Measurements from ENCODE around the gene CPNE4. TPM values are rescaled to one million over a fixed set of nuclear protein-coding genes. Genes with fewer than 3 reads are reported as not detected.

CPNE4 gene
- total RNA-seq, 2 donors from 2014 or later = 1.7 to 2.5 TPM

- Mint-ChIP-seq H3K27me3 (ENCODE audit: insufficient read depth) (no peaks in the 10 kb centered on the region), H3K4me3 (no peak overlapping the region), H3K4me1 (peaks cover 22% of the 10 kb centered on the region), H3K27ac (peak overlapping the region; percentile 58), H3K36me3 (ENCODE audit: low read depth) (no peaks in the 10 kb centered on the region), H3K9me3 (no peaks in the 10 kb centered on the region)
- Histone ChIP-seq H3K4me1 (ENCODE audit: control insufficient read depth, insufficient read depth, low read length) (peaks cover 11% of the 10 kb centered on the region), H3K9me3 (ENCODE audit: control insufficient read depth, low read length) (no peaks in the 10 kb centered on the region), H3K27ac (ENCODE audit: low read depth, low read length) (no peak overlapping the region), H3K4me3 (ENCODE audit: low read length) (no peak overlapping the region), H3K9ac (ENCODE audit: extremely low read depth, low read length, poor library complexity, severe bottlenecking) (no peak overlapping the region), H3K36me3 (ENCODE audit: control insufficient read depth, insufficient read depth, low read length) (no peaks in the 10 kb centered on the region), H3K27me3 (ENCODE audit: control insufficient read depth, insufficient read depth, low read length, poor library complexity, severe bottlenecking) (no peaks in the 10 kb centered on the region)
- WGBS, 2 experiments (ENCODE audit: insufficient coverage in 1 of 2, insufficient read length in 1 of 2) = 76 to 100% methylated on average over 1 to 2 of the region's 2 CpGs
- DNase-seq = no peak
- TF ChIP-seq, protein P1, sequence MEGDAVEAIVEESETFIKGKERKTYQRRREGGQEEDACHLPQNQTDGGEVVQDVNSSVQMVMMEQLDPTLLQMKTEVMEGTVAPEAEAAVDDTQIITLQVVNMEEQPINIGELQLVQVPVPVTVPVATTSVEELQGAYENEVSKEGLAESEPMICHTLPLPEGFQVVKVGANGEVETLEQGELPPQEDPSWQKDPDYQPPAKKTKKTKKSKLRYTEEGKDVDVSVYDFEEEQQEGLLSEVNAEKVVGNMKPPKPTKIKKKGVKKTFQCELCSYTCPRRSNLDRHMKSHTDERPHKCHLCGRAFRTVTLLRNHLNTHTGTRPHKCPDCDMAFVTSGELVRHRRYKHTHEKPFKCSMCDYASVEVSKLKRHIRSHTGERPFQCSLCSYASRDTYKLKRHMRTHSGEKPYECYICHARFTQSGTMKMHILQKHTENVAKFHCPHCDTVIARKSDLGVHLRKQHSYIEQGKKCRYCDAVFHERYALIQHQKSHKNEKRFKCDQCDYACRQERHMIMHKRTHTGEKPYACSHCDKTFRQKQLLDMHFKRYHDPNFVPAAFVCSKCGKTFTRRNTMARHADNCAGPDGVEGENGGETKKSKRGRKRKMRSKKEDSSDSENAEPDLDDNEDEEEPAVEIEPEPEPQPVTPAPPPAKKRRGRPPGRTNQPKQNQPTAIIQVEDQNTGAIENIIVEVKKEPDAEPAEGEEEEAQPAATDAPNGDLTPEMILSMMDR (conservative IDR thresholded peaks at IDR 0.05) = no peak
These were observed 122.6 kb downstream of the CPNE4 start for GRCh38 chr3:131912255-131912654.

DNA sequence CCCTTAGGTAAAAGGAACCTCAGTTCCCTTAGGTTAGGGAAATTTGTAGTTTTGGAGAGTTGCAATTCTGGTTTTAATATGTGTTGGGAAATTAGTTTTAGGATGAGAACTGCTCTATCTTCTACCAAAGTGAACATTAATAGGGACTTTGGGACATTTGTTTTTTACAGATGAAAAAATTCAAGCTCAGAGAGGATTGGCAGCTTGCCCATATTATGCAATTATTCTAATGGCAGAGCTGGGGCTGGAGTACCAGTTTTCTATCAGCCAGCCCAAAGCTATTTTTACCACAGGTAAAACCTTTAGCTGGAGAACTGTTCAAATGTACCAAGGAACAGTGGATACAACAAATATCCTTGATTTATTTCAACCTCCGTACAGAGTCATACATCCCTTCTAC is 127.0 kb downstream of the CPNE4 start:
- Histone ChIP-seq H3K27ac (ENCODE audit: low read depth, low read length) (no peak overlapping the region), H3K27me3 (ENCODE audit: control insufficient read depth, insufficient read depth, low read length, poor library complexity, severe bottlenecking) (no peaks in the 10 kb centered on the region)
- no peak for DNase-seq

GRCh38 chr3:131903988-131904415 is 130.8 kb downstream of the CPNE4 start:
- TF ChIP-seq, protein P1 (conservative IDR thresholded peaks at IDR 0.05) = no peak
- no peak for DNase-seq

More for the DNA sequence above, 127.0 kb downstream of the CPNE4 start:
- Histone ChIP-seq H3K9me3 (ENCODE audit: control insufficient read depth, low read length) (no peaks in the 10 kb centered on the region), H3K9ac (ENCODE audit: extremely low read depth, low read length, poor library complexity, severe bottlenecking) (no peak overlapping the region), H3K36me3 (ENCODE audit: control insufficient read depth, insufficient read depth, low read length) (no peaks in the 10 kb centered on the region), H3K4me3 (ENCODE audit: low read length) (no peak overlapping the region), H3K4me1 (ENCODE audit: control insufficient read depth, insufficient read depth, low read length) (peaks cover 11% of the 10 kb centered on the region)
- TF ChIP-seq, protein P1 (conservative IDR thresholded peaks at IDR 0.05) = no peak
- H3K36me3 Mint-ChIP-seq (ENCODE audit: low read depth) = no peaks in the 10 kb centered on the region
- no peaks in the 10 kb centered on the region for H3K9me3 Mint-ChIP-seq
- H3K4me3 Mint-ChIP-seq = no peak overlapping the region
- no peak overlapping the region for H3K27ac Mint-ChIP-seq
- H3K27me3 Mint-ChIP-seq (ENCODE audit: insufficient read depth) = peaks cover 3% of the 10 kb centered on the region
- WGBS, 2 experiments (ENCODE audit: insufficient coverage in 1 of 2, insufficient read length in 1 of 2) = 80 to 98% methylated on average over 1 of the region's 1 CpG
- peaks cover 18% of the 10 kb centered on the region for H3K4me1 Mint-ChIP-seq

More at GRCh38 chr3:131903988-131904415, 130.8 kb downstream of the CPNE4 start:
- Histone ChIP-seq H3K4me3 (ENCODE audit: low read length) (no peak overlapping the region), H3K36me3 (ENCODE audit: control insufficient read depth, insufficient read depth, low read length) (no peaks in the 10 kb centered on the region), H3K27ac (ENCODE audit: low read depth, low read length) (no peak overlapping the region), H3K4me1 (ENCODE audit: control insufficient read depth, insufficient read depth, low read length) (no peaks in the 10 kb centered on the region), H3K27me3 (ENCODE audit: control insufficient read depth, insufficient read depth, low read length, poor library complexity, severe bottlenecking) (no peaks in the 10 kb centered on the region), H3K9ac (ENCODE audit: extremely low read depth, low read length, poor library complexity, severe bottlenecking) (no peak overlapping the region), H3K9me3 (ENCODE audit: control insufficient read depth, low read length) (no peaks in the 10 kb centered on the region)
- no peaks in the 10 kb centered on the region for H3K36me3 Mint-ChIP-seq (ENCODE audit: low read depth)
- WGBS, 2 experiments (ENCODE audit: insufficient coverage in 1 of 2, insufficient read length in 1 of 2) = 83 to 92% methylated on average over 4 of the region's 4 CpGs
- H3K4me3 Mint-ChIP-seq = no peak overlapping the region
- no peaks in the 10 kb centered on the region for H3K9me3 Mint-ChIP-seq
- H3K27me3 Mint-ChIP-seq (ENCODE audit: insufficient read depth) = peaks cover 3% of the 10 kb centered on the region
- peaks cover 8% of the 10 kb centered on the region for H3K4me1 Mint-ChIP-seq
- no peak overlapping the region for H3K27ac Mint-ChIP-seq

All from endodermal cell (in vitro differentiated cells).